Measurements from ENCODE around the gene PDPK1.
"Not testable (repeated sequence)": the region's sequence is repeated elsewhere in the genome, so short reads cannot be mapped to it uniquely, and the experiment has no call there.

PDPK1 gene

GRCh38 chr16:2614761-2615191, 77.0 kb downstream of the PDPK1 start:
- H3K9ac ChIP-seq (ENCODE audit: low read depth, low read length), result no peak overlapping the region
- H3K4me3 ChIP-seq (ENCODE audit: low read length), result no peak overlapping the region
- no peaks in the 10 kb centered on the region for H3K27me3 ChIP-seq (ENCODE audit: control insufficient read depth, insufficient read depth, low read length)
- no peak overlapping the region for H3K4me2 ChIP-seq (ENCODE audit: low read length)
- peaks cover 3% of the 10 kb centered on the region for H3K4me1 ChIP-seq (ENCODE audit: control insufficient read depth, insufficient read depth, low read length)
- H3K9me3 ChIP-seq (replicated peaks; ENCODE audit: low read length), result no peaks in the 10 kb centered on the region
- H3K36me3 ChIP-seq (ENCODE audit: insufficient read depth, low read length), result peaks cover 13% of the 10 kb centered on the region

GRCh38 chr16:2618964-2619363, 81.1 kb downstream of the PDPK1 start:
- H3K9me3 ChIP-seq (replicated peaks; ENCODE audit: low read length); H3K4me2 ChIP-seq (ENCODE audit: low read length); H3K36me3 ChIP-seq (ENCODE audit: insufficient read depth, low read length); H3K4me3 ChIP-seq (ENCODE audit: low read length); H3K9ac ChIP-seq (ENCODE audit: low read depth, low read length); H3K27me3 ChIP-seq (ENCODE audit: control insufficient read depth, insufficient read depth, low read length); H3K4me1 ChIP-seq (ENCODE audit: control insufficient read depth, insufficient read depth, low read length): not testable (repeated sequence)

DNA sequence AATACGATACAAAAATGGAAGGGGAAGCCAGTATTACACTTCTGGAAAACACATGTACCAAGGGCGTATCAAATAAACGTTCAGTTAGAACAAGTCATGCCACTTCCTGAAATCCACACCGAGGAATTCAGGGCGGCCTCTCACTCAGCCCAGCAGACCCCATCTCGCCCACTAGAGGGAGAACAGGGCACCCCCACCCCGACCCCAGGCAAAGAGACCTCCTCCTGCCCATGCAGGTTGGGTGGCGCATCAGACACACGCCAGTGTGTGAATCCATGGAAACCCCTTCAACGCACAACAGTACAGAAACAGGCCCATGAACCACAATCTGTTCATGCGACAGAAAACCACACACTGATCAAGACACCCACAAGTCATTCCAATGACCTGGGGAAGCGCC, 81.8 kb downstream of the PDPK1 start:
- not testable (repeated sequence) for H3K4me2 ChIP-seq (ENCODE audit: low read length); H3K36me3 ChIP-seq (ENCODE audit: insufficient read depth, low read length); H3K9me3 ChIP-seq (replicated peaks; ENCODE audit: low read length); H3K4me3 ChIP-seq (ENCODE audit: low read length); H3K9ac ChIP-seq (ENCODE audit: low read depth, low read length); H3K27me3 ChIP-seq (ENCODE audit: control insufficient read depth, insufficient read depth, low read length); H3K4me1 ChIP-seq (ENCODE audit: control insufficient read depth, insufficient read depth, low read length)

DNA sequence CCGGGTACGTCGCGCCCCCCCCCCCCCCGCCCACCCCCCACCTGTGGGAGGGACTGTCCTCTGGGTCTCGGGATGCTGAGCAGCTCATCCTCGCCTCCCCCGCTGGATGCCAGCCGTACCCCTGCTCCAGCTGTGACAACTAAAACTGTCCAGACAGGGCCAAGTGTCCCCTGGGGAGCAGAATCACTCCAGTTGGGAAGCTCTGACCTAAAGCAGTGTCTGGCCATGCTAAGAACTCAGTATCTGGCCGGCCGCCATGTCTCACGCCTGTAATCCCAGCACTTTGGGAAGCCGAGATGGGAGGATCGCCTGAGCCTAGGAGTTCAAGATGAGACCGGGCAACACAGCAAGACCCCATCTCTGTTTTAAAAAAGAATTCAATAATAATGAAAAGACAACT, 83.0 kb downstream of the PDPK1 start:
- H3K4me3 ChIP-seq (ENCODE audit: low read length); H3K4me2 ChIP-seq (ENCODE audit: low read length); H3K4me1 ChIP-seq (ENCODE audit: control insufficient read depth, insufficient read depth, low read length); H3K36me3 ChIP-seq (ENCODE audit: insufficient read depth, low read length); H3K27me3 ChIP-seq (ENCODE audit: control insufficient read depth, insufficient read depth, low read length); H3K9ac ChIP-seq (ENCODE audit: low read depth, low read length); H3K9me3 ChIP-seq (replicated peaks; ENCODE audit: low read length): not testable (repeated sequence)

- H3K4me1 ChIP-seq (ENCODE audit: control insufficient read depth, insufficient read depth, low read length); H3K4me2 ChIP-seq (ENCODE audit: low read length); H3K27me3 ChIP-seq (ENCODE audit: control insufficient read depth, insufficient read depth, low read length); H3K9me3 ChIP-seq (replicated peaks; ENCODE audit: low read length); H3K36me3 ChIP-seq (ENCODE audit: insufficient read depth, low read length); H3K4me3 ChIP-seq (ENCODE audit: low read length); H3K9ac ChIP-seq (ENCODE audit: low read depth, low read length): not testable (repeated sequence)
Measured at GRCh38 chr16:2621395-2621794, 83.6 kb downstream of the PDPK1 start.

DNA sequence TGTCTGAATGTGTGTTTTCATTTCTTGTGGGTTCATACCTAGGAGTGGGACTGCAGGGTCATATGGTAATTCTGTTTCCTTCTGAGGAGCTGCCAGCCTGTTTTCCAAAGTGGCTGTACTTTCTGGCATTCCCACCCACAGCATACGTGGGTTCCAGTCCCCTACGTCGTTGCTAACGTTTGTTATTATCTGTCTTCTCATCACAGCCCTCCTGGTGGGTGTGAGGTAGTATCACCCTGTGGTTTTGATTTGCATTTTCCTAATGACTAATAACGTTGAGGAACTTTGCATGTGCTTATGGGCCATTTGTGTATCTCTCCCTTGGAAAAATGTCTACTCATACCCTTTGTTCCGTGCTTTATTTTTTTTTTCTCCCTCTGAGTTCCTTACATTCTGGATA, 89.3 kb downstream of the PDPK1 start:
- not testable (repeated sequence) for H3K4me1 ChIP-seq (ENCODE audit: control insufficient read depth, insufficient read depth, low read length); H3K4me3 ChIP-seq (ENCODE audit: low read length); H3K36me3 ChIP-seq (ENCODE audit: insufficient read depth, low read length); H3K4me2 ChIP-seq (ENCODE audit: low read length); H3K27me3 ChIP-seq (ENCODE audit: control insufficient read depth, insufficient read depth, low read length); H3K9me3 ChIP-seq (replicated peaks; ENCODE audit: low read length); H3K9ac ChIP-seq (ENCODE audit: low read depth, low read length)

- H3K36me3 ChIP-seq (ENCODE audit: insufficient read depth, low read length); H3K9ac ChIP-seq (ENCODE audit: low read depth, low read length); H3K4me1 ChIP-seq (ENCODE audit: control insufficient read depth, insufficient read depth, low read length); H3K27me3 ChIP-seq (ENCODE audit: control insufficient read depth, insufficient read depth, low read length); H3K4me2 ChIP-seq (ENCODE audit: low read length); H3K4me3 ChIP-seq (ENCODE audit: low read length); H3K9me3 ChIP-seq (replicated peaks; ENCODE audit: low read length): not testable (repeated sequence)
Measured at GRCh38 chr16:2631203-2631602, 93.4 kb downstream of the PDPK1 start.

DNA sequence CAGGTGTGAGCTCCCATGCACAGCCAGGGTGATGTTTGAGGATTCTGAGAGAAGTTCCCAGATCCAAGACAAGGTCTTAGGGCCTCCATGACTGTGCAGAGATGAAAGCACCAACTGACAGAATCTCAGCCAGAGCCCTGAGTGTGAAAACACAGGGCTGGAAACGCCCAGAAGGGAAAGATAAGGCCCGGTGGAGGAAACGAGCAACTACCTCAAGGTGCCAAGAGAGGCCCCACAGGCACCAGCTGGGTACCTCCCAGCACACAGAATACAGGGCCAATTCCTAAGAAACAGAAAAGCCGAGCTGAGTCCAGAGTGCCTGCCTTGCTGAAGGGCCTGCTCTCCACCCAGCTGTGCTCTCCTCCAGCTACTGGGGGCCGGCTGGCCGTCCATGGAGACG, 94.5 kb downstream of the PDPK1 start:
- H3K4me2 ChIP-seq (ENCODE audit: low read length); H3K9me3 ChIP-seq (replicated peaks; ENCODE audit: low read length); H3K36me3 ChIP-seq (ENCODE audit: insufficient read depth, low read length); H3K4me1 ChIP-seq (ENCODE audit: control insufficient read depth, insufficient read depth, low read length); H3K4me3 ChIP-seq (ENCODE audit: low read length); H3K9ac ChIP-seq (ENCODE audit: low read depth, low read length); H3K27me3 ChIP-seq (ENCODE audit: control insufficient read depth, insufficient read depth, low read length): not testable (repeated sequence)

DNA sequence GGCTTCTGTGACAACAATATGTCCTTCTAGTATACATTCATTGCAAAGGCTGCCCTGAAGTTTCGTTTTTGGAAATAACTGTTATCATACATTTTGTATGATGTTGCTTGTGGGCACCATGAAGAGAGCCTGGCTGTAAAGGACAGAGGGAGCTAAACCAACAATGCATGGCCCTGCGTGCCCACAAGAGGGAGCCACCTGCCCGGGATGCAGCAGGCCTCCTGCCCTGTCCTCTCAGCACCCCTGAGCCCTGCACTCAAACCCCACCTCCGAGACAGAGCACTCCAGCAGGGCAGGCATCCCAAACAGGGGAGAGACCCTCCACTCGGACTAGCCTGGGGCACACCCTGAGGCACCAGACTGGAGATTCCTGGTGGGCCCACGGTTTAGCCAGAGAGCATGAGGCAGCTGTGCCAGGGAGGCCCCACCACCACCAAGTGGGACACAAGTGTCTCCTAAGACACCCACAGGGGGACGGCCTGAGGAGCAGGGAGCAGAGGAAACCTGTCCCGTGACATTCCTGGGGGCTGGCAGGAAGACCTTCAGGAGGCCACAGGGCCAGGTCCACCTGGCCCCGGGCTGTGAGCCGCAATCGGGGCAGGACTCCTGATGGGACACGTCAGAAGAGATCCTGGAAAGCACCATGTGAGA, 101.4 kb downstream of the PDPK1 start:
- not testable (repeated sequence) for H3K4me1 ChIP-seq (ENCODE audit: control insufficient read depth, insufficient read depth, low read length); H3K4me2 ChIP-seq (ENCODE audit: low read length); H3K9ac ChIP-seq (ENCODE audit: low read depth, low read length); H3K36me3 ChIP-seq (ENCODE audit: insufficient read depth, low read length); H3K4me3 ChIP-seq (ENCODE audit: low read length); H3K9me3 ChIP-seq (replicated peaks; ENCODE audit: low read length); H3K27me3 ChIP-seq (ENCODE audit: control insufficient read depth, insufficient read depth, low read length)

DNA sequence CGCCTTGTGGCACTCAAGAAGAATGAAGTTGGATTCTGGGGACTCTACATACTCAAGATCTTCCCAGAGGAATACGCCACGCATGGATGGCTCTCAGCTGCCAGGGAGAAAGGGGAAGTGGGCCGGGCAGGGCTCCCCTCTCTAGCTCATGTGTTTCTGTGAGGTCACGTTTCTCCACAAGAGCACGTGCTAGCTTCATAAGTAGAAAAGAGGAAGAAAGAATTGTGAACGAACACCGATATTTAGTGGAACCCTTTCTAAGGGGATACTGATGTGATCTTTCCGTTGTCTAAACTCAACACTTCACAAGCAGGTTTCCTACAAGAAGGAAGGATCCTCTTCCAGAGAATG, 101.9 kb downstream of the PDPK1 start:
- H3K36me3 ChIP-seq (ENCODE audit: insufficient read depth, low read length); H3K9me3 ChIP-seq (replicated peaks; ENCODE audit: low read length); H3K4me2 ChIP-seq (ENCODE audit: low read length); H3K4me3 ChIP-seq (ENCODE audit: low read length); H3K4me1 ChIP-seq (ENCODE audit: control insufficient read depth, insufficient read depth, low read length); H3K9ac ChIP-seq (ENCODE audit: low read depth, low read length); H3K27me3 ChIP-seq (ENCODE audit: control insufficient read depth, insufficient read depth, low read length): not testable (repeated sequence)

DNA sequence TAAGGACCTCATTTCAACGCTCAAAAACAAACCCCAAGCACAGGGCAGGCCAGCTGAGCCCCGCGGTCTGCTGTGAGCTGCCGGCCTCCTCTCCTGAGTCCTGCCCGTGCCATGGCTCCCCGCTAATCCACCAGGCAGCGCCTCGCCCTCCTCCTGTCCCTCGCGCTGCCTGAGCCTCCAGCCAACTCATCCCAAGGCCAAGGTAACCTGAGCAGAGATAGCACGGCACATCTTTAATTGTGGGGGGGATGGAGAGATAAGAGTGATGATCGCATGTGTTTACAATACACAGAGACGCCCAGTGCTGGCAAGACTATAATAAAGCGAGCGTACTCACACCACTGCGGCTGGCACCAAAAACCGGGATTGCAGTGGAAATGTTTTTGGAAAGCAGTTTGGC, 104.7 kb downstream of the PDPK1 start:
- not testable (repeated sequence) for H3K4me1 ChIP-seq (ENCODE audit: control insufficient read depth, insufficient read depth, low read length); H3K27me3 ChIP-seq (ENCODE audit: control insufficient read depth, insufficient read depth, low read length); H3K4me3 ChIP-seq (ENCODE audit: low read length); H3K4me2 ChIP-seq (ENCODE audit: low read length); H3K9ac ChIP-seq (ENCODE audit: low read depth, low read length); H3K36me3 ChIP-seq (ENCODE audit: insufficient read depth, low read length); H3K9me3 ChIP-seq (replicated peaks; ENCODE audit: low read length)

DNA sequence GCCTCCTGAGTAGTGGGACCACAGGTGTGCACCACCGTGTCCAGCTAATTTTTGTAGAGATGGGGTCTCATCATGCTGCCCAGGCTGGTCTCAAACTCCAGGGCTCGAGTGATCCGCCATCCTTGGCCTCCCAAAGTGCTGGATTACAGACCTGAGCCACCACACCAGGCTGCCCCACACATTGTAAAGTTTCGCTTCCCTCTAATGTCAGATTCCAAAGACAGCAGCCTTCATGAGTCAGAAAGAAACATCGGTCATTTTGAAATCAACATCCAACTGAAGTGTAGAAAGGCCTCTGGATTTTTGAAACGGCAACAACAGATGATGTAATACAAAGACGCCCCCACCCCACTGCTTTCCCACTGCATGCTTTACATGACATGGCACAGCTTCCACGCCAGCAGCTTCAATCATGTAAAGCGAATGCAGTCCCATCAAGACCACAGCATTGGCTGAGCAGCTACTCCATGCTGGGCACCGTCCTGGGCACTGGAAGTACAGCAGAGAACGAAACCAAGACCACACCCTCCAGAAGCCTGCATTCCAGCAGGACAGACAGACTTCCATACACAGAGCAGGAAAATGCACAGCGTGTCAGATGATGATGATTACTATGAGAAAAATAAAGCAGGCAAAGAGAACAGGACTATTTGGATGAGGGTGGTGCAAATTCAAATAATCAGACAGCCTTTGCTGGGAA, 107.1 kb downstream of the PDPK1 start:
- H3K9me3 ChIP-seq (replicated peaks; ENCODE audit: low read length); H3K9ac ChIP-seq (ENCODE audit: low read depth, low read length); H3K4me1 ChIP-seq (ENCODE audit: control insufficient read depth, insufficient read depth, low read length); H3K4me3 ChIP-seq (ENCODE audit: low read length); H3K36me3 ChIP-seq (ENCODE audit: insufficient read depth, low read length); H3K27me3 ChIP-seq (ENCODE audit: control insufficient read depth, insufficient read depth, low read length); H3K4me2 ChIP-seq (ENCODE audit: low read length): not testable (repeated sequence)

Data from skeletal muscle satellite cell (primary cell).